ENCODE data around the gene RAD51B. TPM values are rescaled to one million over a fixed set of nuclear protein-coding genes. Genes with fewer than 3 reads are reported as not detected.

Gene RAD51B
- polyA plus RNA-seq, 3 donors = 2.4 to 4.9 (median 3.3) TPM

DNA sequence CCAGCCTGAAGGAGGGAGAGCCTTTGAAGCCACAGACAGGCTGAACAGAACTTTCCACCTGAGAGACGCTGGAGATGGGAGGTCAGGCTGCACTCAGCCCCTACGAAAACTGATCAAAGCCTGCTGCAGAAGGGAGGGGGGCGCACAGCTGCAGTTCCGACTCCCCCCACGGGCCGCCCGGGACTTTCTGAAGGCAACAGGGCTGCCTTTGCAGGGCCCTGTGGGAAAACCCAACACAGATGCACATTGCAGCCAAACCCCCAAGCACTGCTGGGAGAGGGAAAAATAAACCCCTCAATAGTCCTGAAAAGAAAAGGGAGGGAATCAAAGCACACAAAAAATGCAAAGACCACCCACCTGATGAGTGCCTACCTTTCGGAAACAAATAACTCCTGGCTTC is 682.7 kb downstream of the RAD51B start:
- no peak overlapping the region for H3K27ac ChIP-seq (ENCODE audit: low read depth, low read length)
- 86 to 93% (median 92%) methylated on average over 8 of the region's 8 CpGs for WGBS, 3 donors

DNA sequence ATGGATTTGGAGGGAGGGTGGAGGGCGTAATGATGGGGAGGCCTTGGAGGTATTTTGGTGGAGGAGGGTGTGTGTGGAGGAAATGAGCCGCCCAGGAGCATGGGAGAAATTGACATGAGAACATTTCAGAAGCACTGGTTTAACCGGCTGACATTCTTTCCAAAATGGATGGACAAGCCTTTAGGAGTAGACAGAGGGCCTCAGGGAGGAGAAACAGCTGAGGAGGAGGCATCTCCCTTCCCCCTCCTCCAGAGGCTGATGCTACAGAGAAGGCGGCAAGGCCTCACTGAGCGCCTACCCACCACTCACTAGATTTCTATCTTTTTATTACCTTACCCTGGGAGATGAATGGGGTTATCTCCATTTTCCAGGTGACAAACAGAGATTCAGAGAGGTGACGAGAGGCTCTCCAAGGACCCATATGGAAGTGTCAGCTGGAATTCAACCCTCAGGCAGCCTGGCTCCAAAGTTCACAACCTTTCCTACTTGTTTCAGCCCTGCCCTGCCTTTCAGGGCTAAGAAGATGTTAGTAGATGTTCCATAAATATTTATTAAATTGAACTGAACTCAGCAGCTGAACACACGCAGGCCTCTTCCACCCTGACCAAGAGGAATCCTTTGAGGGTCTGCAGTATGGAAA is 683.7 kb downstream of the RAD51B start:
- 93 to 95% (median 95%) methylated on average over 7 of the region's 7 CpGs for WGBS, 3 donors
- no peak overlapping the region for H3K27ac ChIP-seq (ENCODE audit: low read depth, low read length)

GRCh38 chr14:68504861-68505260 is 685.3 kb downstream of the RAD51B start:
- 91 to 97% (median 92%) methylated on average over 8 of the region's 8 CpGs for WGBS, 3 donors
- H3K27ac ChIP-seq (ENCODE audit: low read depth, low read length) = no peak overlapping the region

DNA sequence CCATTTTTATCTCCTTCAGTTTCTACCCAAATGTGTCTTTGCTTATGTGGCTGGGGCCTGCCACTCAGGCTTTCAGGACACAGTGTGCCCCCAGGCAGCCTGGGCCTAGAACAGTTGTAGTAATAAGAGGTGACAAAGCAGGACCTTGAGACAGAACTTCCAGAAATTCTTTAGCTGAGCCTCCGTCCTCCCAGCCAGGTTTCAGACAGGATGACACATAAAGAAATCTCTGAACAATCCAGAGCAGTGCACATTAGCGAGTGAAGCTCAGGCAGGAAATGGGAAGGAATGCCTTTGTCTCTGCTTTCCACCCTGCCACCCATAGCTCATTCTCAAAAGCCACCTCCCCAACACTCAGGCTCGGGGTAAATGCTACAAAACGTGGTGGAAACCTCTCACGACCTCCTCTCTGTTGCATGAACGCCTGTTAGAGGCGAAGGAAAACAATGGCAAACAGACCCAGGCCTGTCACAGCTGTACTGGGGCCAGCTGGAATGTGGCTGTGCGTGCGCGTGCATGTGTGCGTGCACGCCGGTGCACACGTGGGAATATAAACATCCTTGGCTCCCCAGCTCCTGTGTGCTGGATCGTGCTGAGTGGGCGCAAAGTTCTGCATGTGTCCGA is 686.6 kb downstream of the RAD51B start:
- 51 to 67% (median 58%) methylated on average over 17 of the region's 17 CpGs for WGBS, 3 donors
- H3K27ac ChIP-seq (ENCODE audit: low read depth, low read length) = no peak overlapping the region

DNA sequence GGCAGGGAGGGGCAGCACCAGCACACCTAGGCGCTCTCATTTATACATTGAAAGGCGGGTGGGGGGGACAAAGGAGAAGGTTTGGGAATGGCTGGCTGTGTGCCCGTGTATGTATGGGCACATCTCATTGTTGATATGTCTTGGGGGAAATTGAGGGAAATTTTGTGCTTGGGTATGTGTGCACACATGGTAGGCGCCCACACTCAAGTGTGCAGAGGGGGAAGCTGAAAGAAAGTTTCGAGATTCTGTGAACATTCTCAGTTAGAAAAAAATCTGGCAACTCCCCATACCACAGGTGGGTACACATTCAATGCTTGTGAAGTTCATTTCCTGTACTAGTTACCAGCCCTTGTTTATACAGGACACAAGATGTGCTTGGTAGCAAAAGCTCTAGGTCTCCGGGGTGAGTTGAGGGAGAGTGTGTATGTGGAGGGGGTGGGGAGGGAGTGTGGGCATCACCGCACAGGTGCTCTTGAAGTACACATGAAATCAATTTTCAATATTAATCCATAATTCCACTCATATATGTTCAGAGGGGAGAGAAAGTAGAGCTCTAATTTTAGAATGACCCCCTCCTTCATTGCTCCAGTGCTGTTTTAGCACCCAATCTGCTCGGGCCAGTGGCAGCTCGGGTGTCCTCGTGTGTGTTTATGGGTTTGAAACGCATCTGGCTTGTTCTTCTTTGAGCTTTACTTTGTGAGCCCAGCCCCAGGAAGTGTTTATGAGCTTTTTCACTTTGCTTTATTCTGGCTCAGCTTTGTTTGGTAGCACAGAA is 687.3 kb downstream of the RAD51B start:
- WGBS, 3 donors = 64 to 82% (median 75%) methylated on average over 11 of the region's 11 CpGs
- H3K27ac ChIP-seq (ENCODE audit: low read depth, low read length) = no peak overlapping the region

DNA sequence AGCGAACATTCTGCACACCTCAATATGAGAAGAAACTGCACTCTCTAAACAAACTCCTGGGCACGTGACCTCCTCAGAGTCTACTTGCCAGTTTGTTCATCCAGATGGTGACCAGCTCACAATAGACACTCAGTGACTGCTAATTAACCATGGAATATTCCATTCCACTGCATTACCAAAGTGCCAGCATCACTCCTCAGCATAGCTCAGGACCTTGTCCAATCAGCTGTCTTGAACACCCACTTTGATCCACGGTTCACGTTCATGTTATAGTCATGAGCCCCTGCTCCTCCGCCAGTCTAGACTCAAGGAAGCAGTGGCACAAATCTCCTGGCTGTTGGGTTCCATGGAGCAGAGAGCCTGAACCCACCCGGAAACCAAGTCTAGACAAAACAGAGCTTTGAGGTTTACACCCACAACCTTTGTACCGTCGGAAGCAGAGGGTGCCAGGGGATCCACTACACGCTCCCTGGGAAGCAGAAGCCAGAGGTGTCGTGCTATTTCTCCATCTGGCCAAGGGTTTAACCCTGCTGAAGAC is 688.0 kb downstream of the RAD51B start:
- no peak overlapping the region for H3K27ac ChIP-seq (ENCODE audit: low read depth, low read length)
- WGBS, 3 donors = 90 to 95% (median 95%) methylated on average over 10 of the region's 10 CpGs

DNA sequence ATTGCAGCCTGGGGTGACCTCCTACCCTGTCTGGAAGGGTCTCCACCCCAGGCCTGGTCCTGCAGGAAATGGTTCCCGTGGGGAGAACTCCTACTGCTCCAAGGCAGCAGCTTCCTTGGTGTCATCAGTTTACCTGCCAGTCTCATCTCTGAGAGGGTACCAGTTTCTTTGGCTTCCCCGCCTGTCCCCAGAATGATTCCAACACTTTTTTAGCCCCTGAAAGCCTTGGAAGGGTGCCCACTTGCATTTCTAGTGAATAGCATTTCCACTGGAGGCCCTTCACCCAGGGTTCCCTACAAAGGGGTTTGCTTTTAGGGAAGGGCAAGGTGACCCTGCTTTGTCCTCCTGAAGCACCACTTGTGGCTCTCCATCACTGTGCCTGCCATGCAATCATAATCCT is 689.0 kb downstream of the RAD51B start:
- WGBS, 3 donors = 77 to 95% (median 94%) methylated on average over 2 of the region's 2 CpGs
- H3K27ac ChIP-seq (ENCODE audit: low read depth, low read length) = no peak overlapping the region

DNA sequence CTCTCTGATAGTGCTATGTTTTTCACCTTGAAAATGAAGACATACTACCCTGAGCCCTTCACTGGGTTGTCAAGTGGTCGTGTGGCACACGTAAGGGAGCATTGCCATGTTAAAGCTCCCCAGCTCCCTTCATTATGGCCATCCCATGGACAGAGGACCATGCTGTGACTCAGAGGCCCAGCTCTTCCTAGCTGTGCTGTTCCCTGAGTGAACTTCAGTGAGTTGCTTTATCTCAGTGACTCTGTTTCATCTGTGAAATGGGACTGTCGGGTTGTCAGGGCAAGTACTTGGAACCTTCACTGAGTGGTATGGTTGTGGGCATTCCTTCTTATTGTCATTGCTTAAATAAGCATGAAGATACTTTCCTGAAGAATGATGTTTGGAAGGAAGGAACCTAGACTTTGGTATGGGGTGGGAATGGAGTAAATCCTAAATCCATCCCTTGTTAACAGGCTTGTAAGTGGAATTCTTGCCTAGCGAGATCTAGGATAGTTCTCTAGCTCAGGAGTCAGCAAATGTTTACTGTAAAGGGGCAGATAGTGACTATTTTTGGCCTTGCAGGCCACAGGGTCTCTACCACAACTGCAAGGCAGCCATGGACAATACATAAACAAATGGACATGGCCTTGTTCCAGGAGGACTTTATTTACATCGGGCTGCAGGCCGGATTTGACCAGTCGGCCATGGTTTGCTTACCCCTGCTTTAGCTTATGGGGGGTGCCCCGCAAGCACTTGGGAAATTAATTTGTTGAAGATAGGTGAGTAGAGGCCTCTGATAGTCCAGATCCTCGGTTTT is 689.8 kb downstream of the RAD51B start:
- WGBS, 3 donors = 81 to 87% (median 81%) methylated on average over 9 of the region's 9 CpGs
- H3K27ac ChIP-seq (ENCODE audit: low read depth, low read length) = no peak overlapping the region

GRCh38 chr14:68510201-68511128 is 690.9 kb downstream of the RAD51B start:
- 68 to 86% (median 73%) methylated on average over 11 of the region's 11 CpGs for WGBS, 3 donors

DNA sequence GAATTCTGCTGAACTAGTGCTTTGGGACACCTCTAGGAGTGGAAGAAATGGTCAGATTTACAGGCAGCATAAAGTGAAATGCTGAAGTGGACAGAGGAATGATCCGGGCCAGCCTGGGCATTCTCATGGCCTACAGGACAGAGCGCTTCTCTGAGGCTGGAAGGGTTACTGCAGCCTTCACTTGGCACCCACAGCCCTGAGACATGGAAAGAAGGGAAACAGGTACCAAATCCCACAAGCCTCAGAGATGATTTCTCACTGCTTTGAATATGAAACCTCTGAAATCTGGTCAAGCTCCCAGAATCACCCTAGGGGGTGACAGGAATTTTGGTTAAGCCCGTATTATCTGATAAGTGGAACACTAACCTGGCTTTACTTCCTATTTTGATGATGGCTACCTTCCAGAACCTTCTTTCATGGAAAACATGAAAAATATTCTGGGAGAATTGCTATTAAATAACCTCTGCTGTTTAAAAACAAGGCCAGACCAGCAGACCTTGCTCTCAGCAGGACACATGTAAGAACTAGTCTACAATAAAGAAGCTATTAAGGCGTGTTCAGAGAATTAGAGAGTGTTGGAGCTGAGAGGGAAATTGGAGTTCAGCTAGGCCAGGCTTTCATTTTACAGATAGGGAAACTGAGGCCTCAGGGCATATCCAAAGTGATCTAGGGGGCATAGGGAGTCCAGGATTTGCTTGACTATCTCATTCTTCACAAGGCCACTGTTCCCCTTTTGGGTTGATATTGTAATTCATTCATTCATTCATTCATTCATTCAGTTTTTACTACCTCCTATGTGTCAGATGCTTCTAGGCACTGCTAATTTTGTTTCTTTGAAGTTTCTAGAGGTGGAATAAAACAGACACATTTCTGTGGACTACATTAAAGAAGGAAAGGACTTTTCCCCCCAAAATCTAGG is 691.8 kb downstream of the RAD51B start:
- WGBS, 3 donors = 66 to 71% (median 69%) methylated on average over 4 of the region's 4 CpGs
- no peak overlapping the region for H3K27ac ChIP-seq (ENCODE audit: low read depth, low read length)

More at GRCh38 chr14:68510201-68511128, 690.9 kb downstream of the RAD51B start:
- peak overlapping the region; percentile 19 for H3K27ac ChIP-seq (ENCODE audit: low read depth, low read length)

GRCh38 chr14:68512088-68512487 is 692.5 kb downstream of the RAD51B start:
- H3K27ac ChIP-seq (ENCODE audit: low read depth, low read length) = no peak overlapping the region

DNA sequence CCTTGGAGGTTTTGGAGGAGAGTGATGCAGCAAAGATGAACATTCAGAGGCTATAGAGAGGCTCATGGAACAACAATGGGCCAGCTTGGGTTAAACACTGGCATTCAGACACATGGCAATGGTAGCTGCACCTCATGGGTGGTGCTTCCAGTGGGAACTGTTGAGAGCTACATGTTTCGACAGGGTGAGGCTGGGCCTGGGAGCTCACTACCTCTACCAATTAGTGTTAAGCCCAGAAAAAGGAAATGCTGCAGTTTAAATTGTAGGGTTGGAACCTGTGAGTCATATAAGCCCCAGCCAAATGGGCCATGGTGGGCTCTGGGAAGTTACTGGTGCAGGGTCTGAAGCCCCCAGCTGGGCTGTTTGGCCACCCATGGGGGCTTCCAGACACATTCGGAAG is 693.6 kb downstream of the RAD51B start:
- WGBS, 3 donors = 79 to 95% (median 81%) methylated on average over 2 of the region's 2 CpGs
- no peak overlapping the region for H3K27ac ChIP-seq (ENCODE audit: low read depth, low read length)

More at GRCh38 chr14:68512088-68512487, 692.5 kb downstream of the RAD51B start:
- 64 to 79% (median 74%) methylated on average over 6 of the region's 6 CpGs for WGBS, 3 donors

DNA sequence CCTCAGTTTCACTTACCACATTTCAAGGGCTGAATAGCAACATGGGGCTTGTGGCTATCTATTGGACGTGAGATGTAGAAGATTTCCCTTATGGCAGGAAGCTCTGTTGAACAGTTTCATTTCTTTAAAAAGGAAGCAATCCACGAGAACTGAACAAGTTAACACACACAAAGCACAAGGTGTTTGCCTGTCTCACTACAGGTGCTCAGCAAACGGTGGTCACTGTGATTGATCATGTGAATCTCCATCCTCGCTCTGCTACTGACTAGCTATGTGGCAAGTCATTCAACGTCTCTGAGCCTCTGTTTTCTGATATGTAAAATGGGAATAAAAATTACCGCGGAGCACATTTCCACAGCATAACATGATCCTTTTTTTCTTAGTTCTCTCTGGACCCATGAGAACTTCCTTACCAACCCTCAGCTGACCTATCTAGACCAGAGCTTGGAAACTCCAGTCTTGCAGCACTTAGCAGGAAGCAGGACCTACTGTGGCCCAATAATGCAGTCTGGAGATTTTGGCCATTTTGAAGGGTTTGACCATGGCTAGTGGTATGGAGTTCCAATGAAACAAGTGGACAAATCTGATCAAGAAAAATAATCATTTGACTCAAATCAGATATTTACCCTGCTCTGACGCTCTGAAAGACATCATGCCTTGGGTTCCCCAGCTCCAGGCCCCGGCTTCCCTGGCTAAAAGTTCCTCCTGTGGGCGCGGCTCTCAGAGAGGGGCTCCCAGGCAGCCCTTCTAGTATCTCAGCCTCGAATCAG is 694.4 kb downstream of the RAD51B start:
- no peak overlapping the region for H3K27ac ChIP-seq (ENCODE audit: low read depth, low read length)
- 76 to 84% (median 80%) methylated on average over 12 of the region's 12 CpGs for WGBS, 3 donors

GRCh38 chr14:68514608-68515194 is 695.1 kb downstream of the RAD51B start:
- no peak overlapping the region for H3K27ac ChIP-seq (ENCODE audit: low read depth, low read length)
- WGBS, 3 donors = 42 to 72% (median 63%) methylated on average over 4 of the region's 4 CpGs

DNA sequence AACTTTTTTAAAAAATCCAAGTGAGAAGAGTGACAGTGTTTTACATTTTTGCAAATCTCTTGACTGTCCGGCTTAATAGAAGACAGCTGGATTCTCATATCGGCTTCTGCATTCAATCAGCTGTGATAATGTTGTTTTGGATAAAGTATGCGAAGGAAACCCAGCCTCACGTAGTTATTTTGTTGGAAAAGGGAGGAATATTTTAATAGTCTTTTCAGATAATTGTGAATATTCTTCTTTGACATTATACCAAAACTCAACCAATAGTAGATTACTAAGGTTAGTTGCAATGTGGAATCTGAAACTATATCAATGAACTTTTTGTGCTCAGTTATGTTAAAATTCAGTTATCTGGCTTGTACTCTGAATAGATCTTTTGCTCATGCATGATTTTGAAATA is 696.8 kb downstream of the RAD51B start:
- 51 to 91% (median 69%) methylated on average over 4 of the region's 4 CpGs for WGBS, 3 donors
- no peak overlapping the region for H3K27ac ChIP-seq (ENCODE audit: low read depth, low read length)

Data from adipose tissue (tissue), 3 donors.